Nephron progenitor cell (in vitro differentiated cells): Measurements from ENCODE around the gene BEST1.
"Not testable (repeated sequence)": the region's sequence is repeated elsewhere in the genome, so short reads cannot be mapped to it uniquely, and the experiment has no call there.

Experiments used
- DNase-seq: peaks from one replicate; pipeline ENCODE4 v3.0.0; 2021
- H3K27ac Mint-ChIP-seq: 2 replicates; pipeline ENCODE4 v1.8.0; 2021; ENCODE audit warnings: mild to moderate bottlenecking, moderate library complexity, mixed read lengths
- H3K27me3 Mint-ChIP-seq: 2 replicates; pipeline ENCODE4 v1.8.0; 2021; ENCODE audit warnings: mild to moderate bottlenecking, low read depth, mixed read lengths; ENCODE audit not compliant: poor library complexity
- H3K36me3 Mint-ChIP-seq: 2 replicates; pipeline ENCODE4 v1.8.0; 2021; ENCODE audit warnings: low read depth, mixed read lengths
- H3K4me1 Mint-ChIP-seq: 2 replicates; pipeline ENCODE4 v1.8.0; 2021; ENCODE audit warnings: mixed read lengths
- H3K4me3 Mint-ChIP-seq: 2 replicates; pipeline ENCODE4 v1.8.0; 2021; ENCODE audit warnings: mild to moderate bottlenecking, moderate library complexity, mixed read lengths
- H3K9me3 Mint-ChIP-seq: 2 replicates; pipeline ENCODE4 v1.8.0; 2021; ENCODE audit warnings: mild to moderate bottlenecking, moderate library complexity, mixed read lengths
- TF ChIP-seq, protein P1 (sequence below): fragments of 200-600 bp; sonication (generic); IDR thresholded peaks from 2 replicates; pipeline ENCODE4 v1.5.0; 2021; ENCODE audit warnings: antibody characterized with exemption

The BEST1 gene

GRCh38 chr11:61952882-61953281, 2.7 kb downstream of the BEST1 start:
- TF ChIP-seq, protein P1, sequence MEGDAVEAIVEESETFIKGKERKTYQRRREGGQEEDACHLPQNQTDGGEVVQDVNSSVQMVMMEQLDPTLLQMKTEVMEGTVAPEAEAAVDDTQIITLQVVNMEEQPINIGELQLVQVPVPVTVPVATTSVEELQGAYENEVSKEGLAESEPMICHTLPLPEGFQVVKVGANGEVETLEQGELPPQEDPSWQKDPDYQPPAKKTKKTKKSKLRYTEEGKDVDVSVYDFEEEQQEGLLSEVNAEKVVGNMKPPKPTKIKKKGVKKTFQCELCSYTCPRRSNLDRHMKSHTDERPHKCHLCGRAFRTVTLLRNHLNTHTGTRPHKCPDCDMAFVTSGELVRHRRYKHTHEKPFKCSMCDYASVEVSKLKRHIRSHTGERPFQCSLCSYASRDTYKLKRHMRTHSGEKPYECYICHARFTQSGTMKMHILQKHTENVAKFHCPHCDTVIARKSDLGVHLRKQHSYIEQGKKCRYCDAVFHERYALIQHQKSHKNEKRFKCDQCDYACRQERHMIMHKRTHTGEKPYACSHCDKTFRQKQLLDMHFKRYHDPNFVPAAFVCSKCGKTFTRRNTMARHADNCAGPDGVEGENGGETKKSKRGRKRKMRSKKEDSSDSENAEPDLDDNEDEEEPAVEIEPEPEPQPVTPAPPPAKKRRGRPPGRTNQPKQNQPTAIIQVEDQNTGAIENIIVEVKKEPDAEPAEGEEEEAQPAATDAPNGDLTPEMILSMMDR: no peak
- Mint-ChIP-seq H3K36me3 (no peaks in the 10 kb centered on the region), H3K4me1 (peaks cover 9% of the 10 kb centered on the region), H3K27ac (no peak overlapping the region), H3K4me3 (no peak overlapping the region), H3K27me3 (peaks cover 50% of the 10 kb centered on the region), H3K9me3 (no peaks in the 10 kb centered on the region)
- no peak for DNase-seq

DNA sequence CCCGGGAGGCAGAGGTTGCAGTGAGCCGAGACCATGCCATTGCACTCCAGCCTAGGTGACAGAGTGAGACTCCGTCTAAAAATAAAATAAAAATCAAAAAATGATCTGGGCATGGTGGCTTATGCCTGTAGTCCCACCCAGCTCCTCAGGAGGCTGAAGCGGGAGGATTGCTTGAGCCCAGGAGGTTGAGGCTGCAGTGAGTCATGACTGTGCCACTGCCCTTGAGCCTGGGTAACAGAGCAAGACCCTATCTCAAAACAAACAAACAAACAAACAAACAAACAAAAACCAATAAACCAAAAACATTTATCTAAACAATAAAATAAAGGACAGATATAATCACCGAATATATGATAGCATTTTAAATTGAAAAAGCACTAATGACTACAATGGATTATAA, 3.5 kb downstream of the BEST1 start:
- H3K9me3 Mint-ChIP-seq, H3K27ac Mint-ChIP-seq, H3K36me3 Mint-ChIP-seq, H3K4me3 Mint-ChIP-seq, H3K4me1 Mint-ChIP-seq, DNase-seq: not testable (repeated sequence)
- H3K27me3 Mint-ChIP-seq: peaks cover 53% of the 10 kb centered on the region

DNA sequence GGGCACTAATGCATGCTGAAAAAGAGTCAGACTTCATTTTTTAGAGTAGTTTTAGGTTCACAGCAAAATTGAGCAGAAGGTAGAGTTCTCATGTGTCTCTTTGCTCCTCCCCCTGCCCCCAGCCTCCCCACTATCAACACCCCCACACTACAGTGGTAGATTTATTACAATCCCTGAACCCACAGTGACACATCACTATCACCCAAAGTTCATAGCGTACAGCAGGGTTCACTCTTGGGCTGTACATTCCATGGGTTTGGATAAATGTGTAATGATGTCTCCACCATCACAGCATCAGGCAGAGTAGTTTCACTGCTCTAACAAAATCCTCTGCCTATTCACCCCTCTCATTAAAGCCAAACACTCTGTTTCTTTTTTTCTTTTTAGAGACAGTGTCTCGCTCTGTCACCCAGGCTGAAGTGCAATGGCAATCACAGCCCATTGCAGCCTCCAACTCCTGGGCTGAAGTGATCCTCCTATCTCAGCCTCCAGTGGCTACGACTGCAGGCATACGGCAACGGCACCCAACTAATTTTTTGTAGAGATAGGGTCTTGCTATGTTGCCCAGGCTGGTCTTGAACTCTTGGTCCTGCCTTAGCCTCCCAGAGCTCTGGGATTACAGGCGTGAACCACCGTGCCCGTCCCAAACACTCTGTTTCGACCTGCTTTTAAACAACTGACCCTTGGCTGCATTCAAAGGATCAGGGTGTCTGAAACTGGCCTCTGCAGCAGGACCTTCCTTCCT, 4.1 kb downstream of the BEST1 start:
- peaks cover 10% of the 10 kb centered on the region for H3K36me3 Mint-ChIP-seq
- peaks cover 53% of the 10 kb centered on the region for H3K27me3 Mint-ChIP-seq
- no peaks in the 10 kb centered on the region for H3K9me3 Mint-ChIP-seq
- no peak overlapping the region for H3K27ac Mint-ChIP-seq
- no peak for DNase-seq
- peak overlapping the region; percentile 18 for H3K4me3 Mint-ChIP-seq
- TF ChIP-seq, protein P1: no peak
- H3K4me1 Mint-ChIP-seq: peaks cover 6% of the 10 kb centered on the region

DNA sequence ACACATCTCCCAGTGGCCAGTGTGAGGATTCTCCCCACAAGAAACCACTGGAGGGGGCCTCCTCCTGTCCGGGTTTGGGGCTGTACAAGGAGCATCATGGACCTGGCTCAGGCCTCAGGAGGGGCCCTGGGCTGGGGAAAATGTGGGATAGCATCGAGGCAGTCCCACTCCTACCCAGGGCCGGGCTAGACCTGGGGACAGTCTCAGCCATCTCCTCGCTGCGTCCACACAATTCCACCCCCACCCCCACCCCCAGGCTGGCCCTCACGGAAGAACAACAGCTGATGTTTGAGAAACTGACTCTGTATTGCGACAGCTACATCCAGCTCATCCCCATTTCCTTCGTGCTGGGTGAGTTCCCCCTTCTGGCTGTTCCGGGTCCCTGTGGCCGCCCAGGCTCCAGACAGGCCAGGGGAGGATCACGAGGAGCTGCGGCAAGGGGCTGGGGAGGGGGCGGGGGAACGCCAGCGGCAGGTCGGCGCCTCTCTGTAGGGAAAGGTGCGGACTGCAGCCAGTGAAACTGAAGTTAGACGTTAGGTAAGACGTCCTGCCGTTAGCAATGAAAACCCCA, 4.8 kb downstream of the BEST1 start:
- peak; percentile 52 for DNase-seq
- Mint-ChIP-seq H3K36me3 (peaks cover 10% of the 10 kb centered on the region), H3K4me3 (peak overlapping the region; percentile 70), H3K27ac (no peak overlapping the region), H3K9me3 (no peaks in the 10 kb centered on the region), H3K27me3 (peaks cover 49% of the 10 kb centered on the region), H3K4me1 (no peaks in the 10 kb centered on the region)
- TF ChIP-seq, protein P1: no peak

GRCh38 chr11:61955422-61956135, 5.4 kb downstream of the BEST1 start:
- H3K4me1 Mint-ChIP-seq: no peaks in the 10 kb centered on the region
- H3K27ac Mint-ChIP-seq: no peak overlapping the region
- peaks cover 10% of the 10 kb centered on the region for H3K36me3 Mint-ChIP-seq
- peak; percentile 47 for DNase-seq
- no peaks in the 10 kb centered on the region for H3K9me3 Mint-ChIP-seq
- TF ChIP-seq, protein P1: no peak
- H3K27me3 Mint-ChIP-seq: peaks cover 49% of the 10 kb centered on the region
- H3K4me3 Mint-ChIP-seq: peak overlapping the region; percentile 70

GRCh38 chr11:61956191-61957020, 6.3 kb downstream of the BEST1 start:
- H3K27ac Mint-ChIP-seq: no peak overlapping the region
- peaks cover 10% of the 10 kb centered on the region for H3K36me3 Mint-ChIP-seq
- H3K27me3 Mint-ChIP-seq: peaks cover 48% of the 10 kb centered on the region
- no peaks in the 10 kb centered on the region for H3K4me1 Mint-ChIP-seq
- peak overlapping the region; percentile 28 for H3K4me3 Mint-ChIP-seq
- TF ChIP-seq, protein P1: no peak
- no peak for DNase-seq
- no peaks in the 10 kb centered on the region for H3K9me3 Mint-ChIP-seq
